NCI-H345 treated with DMSO at 0.1 percent for 48 hours (cell line): ENCODE data around the gene PPP5C.

Source experiments
- DNase-seq: peaks from one replicate; lab custom pipeline; 2025; ENCODE audit not compliant: unreplicated experiment; lab: John Stamatoyannopoulos, UW

The PPP5C gene

GRCh38 chr19:46330319-46330918 lies 16.5 kb upstream of the PPP5C start:
- no peak for DNase-seq

GRCh38 chr19:46337487-46337886 lies 9.4 kb upstream of the PPP5C start:
- no peak for DNase-seq

- no peak for DNase-seq
Measured at GRCh38 chr19:46339446-46339845, 7.4 kb upstream of the PPP5C start.

- no peak for DNase-seq
Measured at GRCh38 chr19:46340051-46340659, 6.7 kb upstream of the PPP5C start.

GRCh38 chr19:46341937-46342336 lies 5.0 kb upstream of the PPP5C start:
- no peak for DNase-seq

- DNase-seq: no peak
Measured at GRCh38 chr19:46344363-46344762, 2.5 kb upstream of the PPP5C start.

- DNase-seq: no peak
Measured at GRCh38 chr19:46345157-46345556, 1.7 kb upstream of the PPP5C start.

- DNase-seq: no peak
Measured at GRCh38 chr19:46347572-46347883, 641 bp downstream of the PPP5C start.

GRCh38 chr19:46347985-46348384 lies 1.1 kb downstream of the PPP5C start:
- no peak for DNase-seq

GRCh38 chr19:46349311-46349993 lies 2.6 kb downstream of the PPP5C start:
- DNase-seq: no peak

- DNase-seq: no peak
Measured at GRCh38 chr19:46350029-46350757, 3.3 kb downstream of the PPP5C start.

GRCh38 chr19:46350758-46351159 lies 3.9 kb downstream of the PPP5C start:
- DNase-seq: no peak

- DNase-seq: no peak
Measured at GRCh38 chr19:46351241-46352041, 4.6 kb downstream of the PPP5C start.

GRCh38 chr19:46353730-46354528 lies 7.0 kb downstream of the PPP5C start:
- DNase-seq: no peak

- no peak for DNase-seq
Measured at GRCh38 chr19:46355234-46356148, 8.6 kb downstream of the PPP5C start.

- no peak for DNase-seq
Measured at GRCh38 chr19:46356149-46357055, 9.5 kb downstream of the PPP5C start.

- no peak for DNase-seq
Measured at GRCh38 chr19:46357846-46358583, 11.1 kb downstream of the PPP5C start.

GRCh38 chr19:46361915-46362314 lies 15.0 kb downstream of the PPP5C start:
- DNase-seq: no peak
